Measurements from ENCODE around the gene RCSD1.

The RCSD1 gene

DNA sequence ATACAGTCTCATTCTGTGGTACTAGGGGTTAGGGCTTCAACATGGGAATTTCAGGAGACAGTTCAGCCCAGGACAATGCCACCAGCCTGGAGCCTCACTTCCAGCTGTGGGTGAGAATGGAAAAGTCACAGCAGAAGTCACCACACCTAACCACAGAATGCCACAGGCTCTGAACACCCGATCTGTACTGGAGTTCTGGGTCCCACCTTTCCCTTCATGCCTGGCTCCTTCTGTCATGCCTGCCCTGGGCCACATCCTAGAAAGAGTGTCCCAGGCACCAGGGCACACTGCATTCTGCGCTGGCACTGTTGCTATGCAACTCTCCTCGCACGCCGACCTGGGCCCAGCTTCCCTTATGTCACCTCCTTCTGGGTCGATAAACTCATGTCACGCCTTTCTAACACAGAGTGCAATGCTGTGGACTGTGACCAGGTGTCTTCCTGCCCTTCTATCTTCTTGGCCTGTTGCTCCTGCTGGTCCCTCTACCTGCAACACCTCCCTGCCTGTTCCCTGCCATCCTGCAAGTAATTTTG lies 21.2 kb downstream of the RCSD1 start:
- TF ChIP-seq, protein P1, sequence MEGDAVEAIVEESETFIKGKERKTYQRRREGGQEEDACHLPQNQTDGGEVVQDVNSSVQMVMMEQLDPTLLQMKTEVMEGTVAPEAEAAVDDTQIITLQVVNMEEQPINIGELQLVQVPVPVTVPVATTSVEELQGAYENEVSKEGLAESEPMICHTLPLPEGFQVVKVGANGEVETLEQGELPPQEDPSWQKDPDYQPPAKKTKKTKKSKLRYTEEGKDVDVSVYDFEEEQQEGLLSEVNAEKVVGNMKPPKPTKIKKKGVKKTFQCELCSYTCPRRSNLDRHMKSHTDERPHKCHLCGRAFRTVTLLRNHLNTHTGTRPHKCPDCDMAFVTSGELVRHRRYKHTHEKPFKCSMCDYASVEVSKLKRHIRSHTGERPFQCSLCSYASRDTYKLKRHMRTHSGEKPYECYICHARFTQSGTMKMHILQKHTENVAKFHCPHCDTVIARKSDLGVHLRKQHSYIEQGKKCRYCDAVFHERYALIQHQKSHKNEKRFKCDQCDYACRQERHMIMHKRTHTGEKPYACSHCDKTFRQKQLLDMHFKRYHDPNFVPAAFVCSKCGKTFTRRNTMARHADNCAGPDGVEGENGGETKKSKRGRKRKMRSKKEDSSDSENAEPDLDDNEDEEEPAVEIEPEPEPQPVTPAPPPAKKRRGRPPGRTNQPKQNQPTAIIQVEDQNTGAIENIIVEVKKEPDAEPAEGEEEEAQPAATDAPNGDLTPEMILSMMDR (IDR thresholded peaks at IDR 0.05; ENCODE audit: extremely low read depth, insufficient read depth, missing control alignments), result no peak
- DNase-seq (ENCODE audit: low spot score), result no peak
- in situ Hi-C loops (cut with MboI; ENCODE audit: low pct_unique_long_range_greater_than_20kb, low sequenced_read_pairs, unreplicated experiment), result no loop called here

DNA sequence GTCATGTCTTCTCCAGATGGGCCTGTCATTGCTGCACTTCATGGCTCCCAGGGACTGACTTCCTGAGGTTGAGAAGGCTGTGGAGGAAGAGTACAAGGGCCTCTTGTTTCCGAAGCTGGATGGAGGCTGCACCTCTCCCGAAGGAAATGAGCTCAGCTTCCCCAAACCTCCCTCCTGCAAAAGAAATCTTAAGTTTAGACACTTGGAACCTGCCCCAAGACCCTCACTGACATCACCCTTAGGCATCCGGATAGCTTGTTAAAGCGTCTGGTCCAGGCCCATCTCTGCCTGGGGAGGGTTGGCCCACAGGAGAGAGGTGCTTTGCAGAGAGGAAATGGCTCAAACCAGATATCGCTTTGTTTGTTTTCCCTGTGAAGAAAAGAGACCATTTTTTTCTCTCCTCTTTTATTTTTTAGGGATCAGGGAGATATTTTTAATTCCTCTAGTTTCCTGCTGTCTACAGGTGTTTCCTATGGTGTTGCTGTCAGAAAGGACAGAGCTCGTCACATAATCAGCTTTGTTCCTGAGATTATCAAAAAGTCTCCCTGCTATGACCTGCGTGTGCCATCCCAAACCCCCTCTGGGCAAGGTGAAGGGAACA lies 25.0 kb downstream of the RCSD1 start:
- TF ChIP-seq, protein P1 (IDR thresholded peaks at IDR 0.05; ENCODE audit: extremely low read depth, insufficient read depth, missing control alignments), result no peak
- no peak for DNase-seq (ENCODE audit: low spot score)
- in situ Hi-C loops (cut with MboI; ENCODE audit: low pct_unique_long_range_greater_than_20kb, low sequenced_read_pairs, unreplicated experiment), result no loop called here

GRCh38 chr1:167656657-167657056 lies 26.6 kb downstream of the RCSD1 start:
- TF ChIP-seq, protein P1 (IDR thresholded peaks at IDR 0.05; ENCODE audit: extremely low read depth, insufficient read depth, missing control alignments), result no peak
- no peak for DNase-seq (ENCODE audit: low spot score)
- in situ Hi-C loops (cut with MboI; ENCODE audit: low pct_unique_long_range_greater_than_20kb, low sequenced_read_pairs, unreplicated experiment), result no loop called here

DNA sequence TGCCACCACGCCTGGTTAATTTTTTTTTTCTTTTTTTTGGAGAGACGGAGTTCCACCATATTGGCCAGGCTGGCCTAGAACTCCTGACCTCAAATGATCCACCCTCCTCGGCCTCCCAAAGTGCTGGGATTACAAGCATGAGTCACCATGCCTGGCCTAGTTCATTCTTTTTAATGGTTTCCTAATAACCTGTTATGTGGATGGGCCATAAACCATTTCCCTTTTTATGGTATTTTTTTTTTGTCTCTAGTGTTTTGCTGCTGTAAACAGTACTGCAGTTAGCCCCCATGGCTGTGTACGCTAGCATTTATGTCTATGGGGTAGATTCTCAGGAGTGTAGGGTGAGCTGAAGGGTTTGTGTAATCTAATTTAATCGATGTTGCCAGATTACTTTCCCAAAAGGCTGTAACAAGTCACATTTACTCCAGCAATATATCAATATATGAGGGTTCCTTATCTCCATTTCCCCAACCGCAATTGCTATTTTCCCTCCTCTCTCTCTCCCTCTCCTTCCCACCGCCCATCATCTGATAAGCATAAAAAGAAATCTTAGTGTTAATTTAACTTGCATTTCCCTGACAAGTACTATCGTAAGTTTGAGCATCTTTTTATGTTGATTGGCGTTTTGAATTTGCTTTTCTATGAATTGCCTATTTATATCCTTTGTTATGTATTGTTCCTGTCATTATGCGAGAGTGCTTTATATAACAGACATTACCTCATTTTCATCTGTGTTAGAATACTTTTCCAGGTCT lies 28.7 kb downstream of the RCSD1 start:
- TF ChIP-seq, protein P1 (IDR thresholded peaks at IDR 0.05; ENCODE audit: extremely low read depth, insufficient read depth, missing control alignments), result no peak
- no peak for DNase-seq (ENCODE audit: low spot score)
- in situ Hi-C loops (cut with MboI; ENCODE audit: low pct_unique_long_range_greater_than_20kb, low sequenced_read_pairs, unreplicated experiment), result no loop called here

DNA sequence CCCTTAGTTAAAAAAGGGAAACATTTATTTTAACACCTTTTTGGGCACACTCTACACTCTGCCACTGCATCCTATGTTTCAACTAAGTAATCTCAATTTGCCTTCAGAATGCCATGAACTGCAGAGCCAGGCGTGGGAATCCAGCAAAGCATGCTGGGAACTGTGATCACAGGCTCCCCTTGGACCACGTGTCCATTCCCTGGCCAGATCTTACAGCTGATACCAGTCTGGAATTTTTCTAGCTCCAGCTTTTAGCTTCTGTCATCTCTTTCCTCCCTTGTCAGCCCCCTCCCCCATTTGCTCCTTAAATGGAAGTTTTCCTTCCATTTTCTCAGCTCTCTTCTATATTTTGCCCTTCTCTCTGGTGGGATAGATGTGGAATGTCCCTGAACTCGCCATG lies 29.4 kb downstream of the RCSD1 start:
- TF ChIP-seq, protein P1 (IDR thresholded peaks at IDR 0.05; ENCODE audit: extremely low read depth, insufficient read depth, missing control alignments), result no peak
- in situ Hi-C loops (cut with MboI; ENCODE audit: low pct_unique_long_range_greater_than_20kb, low sequenced_read_pairs, unreplicated experiment), result no loop called here
- DNase-seq (ENCODE audit: low spot score), result no peak

- TF ChIP-seq, protein P1 (IDR thresholded peaks at IDR 0.05; ENCODE audit: extremely low read depth, insufficient read depth, missing control alignments), result no peak
- in situ Hi-C loops (cut with MboI; ENCODE audit: low pct_unique_long_range_greater_than_20kb, low sequenced_read_pairs, unreplicated experiment), result no loop called here
- DNase-seq (ENCODE audit: low spot score), result no peak
Measured at GRCh38 chr1:167659881-167660280, 29.8 kb downstream of the RCSD1 start.

Measured in GM13977 (cell line).